Iris pigment epithelial cell (primary cell): ENCODE measurements around the gene TXN2.
"Not testable (repeated sequence)": the region's sequence is repeated elsewhere in the genome, so short reads cannot be mapped to it uniquely, and the experiment has no call there.

ENCODE experiments used
- DNase-seq: peaks from one replicate; pipeline ENCODE4 v3.0.0-alpha.2; 2011; ENCODE audit warnings: low read depth

The TXN2 gene

DNA sequence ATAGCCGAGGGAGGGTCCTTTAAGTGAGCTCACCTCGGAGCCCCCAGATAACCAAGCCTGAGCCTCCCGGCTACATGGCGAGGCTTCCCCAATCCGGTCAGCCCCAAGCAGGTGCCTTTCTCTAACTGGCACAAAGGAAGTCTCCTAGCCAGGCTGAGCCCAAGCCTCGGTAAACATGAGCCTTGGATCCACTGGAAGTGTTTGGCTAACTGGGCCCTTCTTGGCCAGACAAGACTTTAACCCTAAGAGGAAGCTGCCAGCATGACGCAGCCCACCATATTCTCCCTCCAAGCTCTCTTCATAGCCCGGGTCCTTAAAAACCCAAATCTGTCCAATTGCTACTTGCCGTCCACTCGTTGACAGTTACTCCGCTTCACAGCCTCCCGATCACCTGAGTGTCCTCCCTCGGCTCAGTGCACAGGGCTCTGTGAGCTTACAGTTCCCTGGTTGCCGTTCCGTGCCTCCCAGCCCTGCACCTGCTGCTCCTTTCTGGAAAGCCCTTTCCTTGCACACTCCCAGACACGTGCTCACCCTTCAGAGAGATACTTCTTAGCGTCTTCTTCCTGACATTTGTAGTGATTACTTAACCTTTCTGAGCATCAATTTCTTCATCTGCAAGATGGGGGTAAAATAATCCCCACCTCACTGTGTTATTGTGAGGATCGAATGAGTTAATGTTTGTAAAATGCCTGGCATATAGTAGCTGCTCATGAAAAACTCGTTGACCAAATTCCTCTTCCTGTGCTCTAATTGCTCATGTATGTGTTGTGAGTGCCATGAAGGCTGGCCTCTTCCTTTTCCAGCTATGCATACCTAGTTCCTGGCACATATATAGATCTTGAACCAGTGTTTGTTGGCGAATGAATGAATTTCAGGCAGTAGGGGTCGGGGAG, 25.6 kb downstream of the TXN2 start:
- no peak for DNase-seq

DNA sequence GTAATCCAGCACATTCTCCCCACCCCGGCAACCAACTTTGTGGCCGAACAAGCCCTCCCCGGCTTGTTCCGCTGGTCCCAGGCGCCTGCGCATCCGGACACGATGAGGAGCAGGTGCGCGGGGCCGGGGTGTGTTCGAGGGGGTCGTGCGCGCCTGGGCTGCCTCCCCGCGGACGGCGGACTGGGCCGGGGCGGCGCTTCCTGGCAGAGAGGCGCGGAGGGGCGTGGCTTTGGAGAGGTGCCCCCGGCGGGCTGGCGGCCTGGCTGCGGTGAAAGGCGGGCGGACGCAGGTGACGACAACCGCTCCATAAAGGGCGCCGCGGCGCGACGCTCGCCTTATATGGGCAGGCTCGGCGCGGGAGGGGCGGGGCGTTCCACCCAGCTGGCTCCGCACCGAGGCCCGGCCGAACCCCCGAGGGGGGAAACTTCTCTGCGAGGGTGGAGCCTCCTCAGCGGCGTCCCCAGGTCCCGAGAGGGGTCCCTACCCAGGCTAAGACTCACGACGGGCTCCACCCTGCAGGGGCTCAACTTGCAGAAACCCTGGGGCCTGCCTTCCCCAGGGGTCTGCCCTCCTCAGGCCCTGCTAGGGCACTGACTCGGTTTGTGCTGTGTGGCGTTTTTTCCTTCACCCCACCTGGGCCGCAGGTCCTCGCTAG, 26.4 kb downstream of the TXN2 start:
- peak; percentile 87 for DNase-seq

DNA sequence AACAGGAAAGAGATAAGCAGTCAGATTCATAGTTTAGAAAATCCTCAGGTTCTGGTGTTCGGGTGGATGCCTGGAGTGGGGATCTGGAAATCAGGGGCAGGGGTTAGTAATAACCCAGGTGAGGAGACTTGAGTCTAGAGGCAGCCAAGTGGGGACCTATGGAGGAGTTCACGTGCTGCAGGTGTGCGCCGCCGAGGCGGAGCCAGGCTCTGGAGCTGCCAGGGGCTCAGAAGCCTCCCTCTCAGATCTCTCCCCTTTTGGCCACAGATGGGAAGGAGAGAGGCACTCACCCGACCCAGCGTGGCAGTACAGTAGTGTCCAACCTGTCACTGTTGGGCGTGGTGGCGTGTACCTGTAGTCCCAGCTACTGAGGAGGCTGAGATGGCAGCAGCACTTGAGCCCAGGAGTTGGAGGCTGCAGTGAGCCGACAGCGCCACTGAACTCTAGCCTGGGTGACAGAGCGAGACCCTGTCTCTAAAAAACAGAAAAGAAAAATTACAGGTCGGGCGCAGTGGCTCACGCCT, 27.5 kb downstream of the TXN2 start:
- DNase-seq: no peak

DNA sequence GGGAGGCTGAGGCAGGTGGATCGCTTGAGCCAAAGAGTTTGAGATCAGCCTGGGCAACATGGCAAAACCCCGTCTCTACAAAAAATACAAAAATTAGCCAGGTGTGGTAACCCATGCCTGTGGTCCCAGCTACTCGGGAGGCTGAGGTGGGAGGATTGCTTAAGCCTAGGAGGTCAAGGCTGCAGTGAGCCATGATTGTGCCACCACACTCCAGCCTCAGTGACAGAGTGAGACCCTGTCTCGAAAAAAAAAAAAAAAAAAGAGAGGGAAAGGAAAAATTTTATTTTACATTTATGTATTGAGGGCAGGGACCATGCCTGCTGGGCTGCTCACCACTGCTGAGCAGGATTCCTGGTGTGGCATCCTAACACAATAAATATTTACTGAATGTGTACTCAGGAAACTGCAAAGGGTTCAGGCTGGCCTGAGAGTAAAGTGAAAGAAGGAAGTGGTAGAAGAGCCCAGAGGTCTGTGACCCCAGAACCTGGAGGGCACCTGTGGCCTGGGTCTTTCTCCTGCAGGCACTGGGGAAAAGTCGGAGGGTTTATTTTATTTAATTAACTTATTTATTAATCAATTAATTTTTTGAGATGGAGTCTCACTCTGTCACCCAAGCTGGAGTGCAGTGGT, 28.3 kb downstream of the TXN2 start:
- not testable (repeated sequence) for DNase-seq

DNA sequence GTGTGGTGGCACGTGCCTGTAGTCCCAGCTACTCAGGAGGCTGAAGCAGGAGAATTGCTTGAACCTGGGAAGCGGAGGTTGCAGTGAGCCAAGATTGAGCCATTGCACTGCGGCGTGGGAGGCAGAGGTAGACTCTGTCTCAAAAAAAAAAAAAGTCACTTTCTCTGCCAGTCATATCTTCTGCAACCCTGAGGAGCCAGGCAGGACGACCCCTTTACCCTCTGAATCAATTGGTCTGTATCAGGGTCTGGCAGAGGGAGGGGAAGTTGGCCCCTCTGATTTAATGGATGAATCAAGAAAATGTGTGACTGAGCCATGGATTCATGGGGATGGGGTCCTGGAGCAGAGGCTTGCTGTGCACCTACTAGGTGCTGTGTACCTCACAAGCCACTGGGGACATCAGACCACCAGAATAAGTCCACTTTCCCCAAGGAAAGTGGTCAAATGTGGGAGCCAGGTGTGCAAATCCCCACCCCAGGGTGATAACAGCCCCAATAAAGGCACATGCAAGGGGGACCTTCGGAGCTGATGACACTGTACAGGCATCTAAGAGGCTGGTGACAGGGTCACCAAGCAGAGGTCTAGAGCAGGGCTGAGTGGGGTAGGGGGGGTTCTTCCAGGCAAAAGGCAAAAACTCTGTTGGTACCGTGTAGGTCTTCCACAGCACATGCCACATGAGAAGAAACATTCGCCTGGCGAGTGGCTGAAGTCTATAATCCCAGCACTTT, 29.0 kb downstream of the TXN2 start:
- DNase-seq: no peak

DNA sequence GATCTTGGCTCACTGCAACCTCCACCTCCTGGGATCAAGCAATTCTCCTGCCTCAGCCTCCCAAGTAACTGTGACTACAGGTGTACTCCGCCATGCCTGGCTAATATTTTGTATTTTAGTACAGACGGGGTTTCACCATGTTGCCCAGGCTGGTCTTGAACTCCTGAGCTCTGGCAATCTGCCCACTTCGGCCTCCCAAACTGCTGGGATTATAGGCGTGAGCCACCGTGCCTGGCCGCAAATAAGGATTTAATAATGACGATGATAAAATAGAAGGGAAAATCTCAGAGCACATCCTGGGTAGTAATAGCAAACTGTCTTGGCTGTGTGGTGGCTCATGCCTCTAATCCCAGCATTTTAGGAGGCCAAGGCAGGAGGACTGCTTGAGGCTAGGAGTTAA, 30.5 kb downstream of the TXN2 start:
- DNase-seq: not testable (repeated sequence)

DNA sequence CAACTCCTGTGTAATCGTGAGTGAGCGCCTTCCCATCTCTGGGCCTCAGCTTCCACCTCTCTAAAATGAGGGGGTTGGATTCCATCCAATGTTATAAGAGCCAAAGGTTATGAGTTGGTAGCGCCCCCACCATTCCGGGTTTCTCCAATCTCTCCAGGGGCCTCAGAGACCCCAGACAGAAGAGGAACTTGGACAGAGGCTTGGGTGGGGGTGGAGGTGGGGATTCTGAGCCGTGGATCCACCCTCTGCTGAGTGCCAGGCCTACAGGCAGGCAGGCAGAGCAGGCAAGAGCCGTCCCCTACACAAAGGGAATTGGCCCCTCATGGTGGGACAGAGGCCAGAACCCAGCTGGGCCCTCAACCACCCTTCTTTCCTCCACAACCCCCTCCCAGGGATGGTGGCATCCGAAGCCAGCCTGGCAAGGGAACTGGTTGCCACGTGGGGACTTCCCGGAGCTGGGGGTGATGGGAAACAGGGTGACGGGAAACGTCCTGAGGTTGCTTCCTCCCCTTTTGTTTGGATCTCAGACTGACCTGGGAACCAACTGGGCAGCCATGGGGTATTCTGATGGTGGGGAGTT, 31.8 kb downstream of the TXN2 start:
- no peak for DNase-seq

DNA sequence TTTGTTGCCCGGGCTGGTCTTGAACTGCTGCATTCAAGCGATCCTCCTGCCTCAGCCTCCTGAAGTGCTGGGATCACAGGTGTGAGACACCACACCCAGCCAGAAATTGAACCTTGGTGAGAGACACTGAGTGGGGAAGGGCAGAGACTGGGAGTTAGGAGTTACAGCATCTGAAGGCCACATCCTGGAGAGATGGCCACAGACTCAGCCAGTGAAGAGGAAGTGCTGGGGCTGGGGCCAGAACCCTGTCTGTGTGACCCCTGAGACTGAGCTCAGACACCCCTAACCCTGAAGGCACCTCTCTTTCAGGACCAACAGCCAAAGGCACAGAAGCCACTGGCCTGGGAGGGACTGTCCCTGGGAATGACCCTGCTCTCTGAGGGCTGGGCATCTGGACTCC, 33.8 kb downstream of the TXN2 start:
- DNase-seq: no peak

DNA sequence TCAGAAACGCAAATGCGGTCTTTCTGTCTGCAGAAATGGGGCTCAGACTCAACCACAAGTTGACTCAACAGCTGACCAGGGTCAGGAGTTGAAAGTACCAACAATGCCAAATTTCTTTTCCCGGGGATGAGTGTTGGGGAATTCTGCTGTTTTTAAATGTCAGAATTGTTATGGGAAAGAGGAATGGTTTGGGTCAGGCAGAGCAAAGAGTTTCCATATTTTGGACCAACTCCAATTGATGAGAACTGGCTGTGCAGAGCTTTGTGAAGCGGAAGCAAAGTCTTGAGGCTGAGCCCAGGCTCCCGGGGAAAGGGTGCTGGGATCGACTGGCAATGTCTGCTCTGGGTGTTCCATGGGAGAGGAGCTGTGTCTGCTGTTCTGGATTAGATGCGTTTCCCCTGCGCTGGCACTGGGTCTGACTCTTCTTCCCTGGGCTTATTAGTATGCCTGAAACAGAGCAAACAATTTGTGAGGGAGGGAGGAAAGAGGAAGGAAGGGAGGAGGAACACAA, 36.2 kb downstream of the TXN2 start:
- peak; percentile 84 for DNase-seq

DNA sequence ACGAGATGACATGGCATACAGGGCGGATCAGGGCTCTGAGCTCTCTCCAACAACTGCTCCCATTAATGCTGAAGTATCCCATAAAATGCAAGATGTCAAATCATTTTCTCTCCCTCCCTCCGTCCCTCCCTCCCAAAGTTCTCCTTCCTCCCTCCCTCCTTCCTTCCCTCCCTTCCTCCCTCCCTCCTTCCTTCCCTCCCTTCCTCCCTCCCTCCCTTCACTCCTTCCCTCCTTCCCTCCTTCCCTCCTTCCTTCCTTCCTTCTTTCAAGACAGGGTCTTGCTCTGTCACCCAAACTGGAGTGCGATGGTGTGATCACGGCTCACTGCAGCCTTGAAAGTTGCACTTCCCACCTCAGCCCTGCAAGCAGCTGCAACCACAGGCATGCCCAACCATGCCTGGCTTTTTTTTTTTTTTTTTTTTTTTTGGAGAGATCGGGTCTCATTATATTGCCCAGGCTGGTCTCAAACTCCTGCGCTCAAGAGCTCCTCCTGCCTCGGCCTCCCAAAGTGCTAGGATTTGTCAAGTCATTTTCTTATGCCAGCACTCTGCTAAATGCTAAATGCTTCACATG, 38.2 kb downstream of the TXN2 start:
- DNase-seq: no peak

DNA sequence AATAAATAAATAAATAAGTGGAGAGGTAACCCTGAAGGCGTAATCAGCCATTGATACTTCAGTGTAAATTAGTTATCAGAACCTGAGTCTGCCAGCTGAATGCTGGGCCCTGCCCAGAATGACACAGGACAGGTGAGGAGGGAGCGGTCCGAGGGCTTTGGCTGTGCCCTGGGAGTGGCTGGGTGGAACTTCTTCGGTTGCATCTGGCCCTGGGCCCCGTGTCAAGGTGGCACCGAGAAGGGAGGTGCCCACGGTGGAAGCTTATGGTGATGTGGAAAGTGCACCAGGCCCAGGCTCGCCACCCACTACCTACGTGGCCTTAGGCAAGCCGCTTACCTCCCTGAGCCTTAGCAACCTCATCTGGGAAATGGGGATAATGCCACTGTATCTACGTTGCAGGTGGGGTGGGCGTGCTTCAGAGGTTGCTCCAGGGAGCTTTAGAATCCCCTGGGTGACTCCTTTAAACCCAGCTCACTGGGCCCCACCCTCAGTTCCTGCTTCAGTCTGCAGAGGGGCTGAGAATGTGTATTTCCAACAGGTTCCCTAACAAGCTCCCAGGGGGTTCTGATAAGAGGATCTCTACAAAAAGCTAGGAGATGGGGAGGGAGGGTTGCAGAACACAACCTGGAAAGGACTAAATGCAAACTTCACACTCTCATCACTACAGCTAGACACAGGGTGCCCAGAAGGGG, 38.8 kb downstream of the TXN2 start:
- DNase-seq: no peak

DNA sequence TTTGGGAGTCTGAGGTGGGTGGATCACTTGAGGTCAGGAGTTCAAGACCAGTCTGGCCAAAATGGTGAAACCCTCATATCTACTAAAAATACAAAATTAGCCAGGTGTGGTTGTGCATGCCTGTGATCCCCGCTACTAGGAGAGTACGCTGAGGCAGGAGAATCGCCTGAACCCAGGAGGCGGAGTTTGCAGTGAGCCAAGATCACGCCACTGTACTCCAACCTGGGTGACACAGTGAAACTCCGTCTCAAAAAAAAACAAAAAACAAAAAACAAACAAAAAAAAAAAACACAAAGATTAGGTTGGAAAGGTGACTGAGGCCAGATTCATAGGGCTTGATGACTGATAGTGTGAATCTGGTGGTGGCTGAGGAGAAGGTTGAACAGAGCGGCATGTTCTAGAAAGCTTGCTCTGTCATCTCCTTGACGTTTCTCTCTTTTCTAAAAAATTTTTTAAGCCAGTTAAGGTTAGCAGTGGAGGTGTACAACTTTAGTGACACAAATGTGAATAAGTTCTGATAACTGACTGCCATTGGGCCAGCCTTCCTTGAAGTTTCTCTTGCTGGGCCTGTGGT, 40.9 kb downstream of the TXN2 start:
- DNase-seq: no peak

DNA sequence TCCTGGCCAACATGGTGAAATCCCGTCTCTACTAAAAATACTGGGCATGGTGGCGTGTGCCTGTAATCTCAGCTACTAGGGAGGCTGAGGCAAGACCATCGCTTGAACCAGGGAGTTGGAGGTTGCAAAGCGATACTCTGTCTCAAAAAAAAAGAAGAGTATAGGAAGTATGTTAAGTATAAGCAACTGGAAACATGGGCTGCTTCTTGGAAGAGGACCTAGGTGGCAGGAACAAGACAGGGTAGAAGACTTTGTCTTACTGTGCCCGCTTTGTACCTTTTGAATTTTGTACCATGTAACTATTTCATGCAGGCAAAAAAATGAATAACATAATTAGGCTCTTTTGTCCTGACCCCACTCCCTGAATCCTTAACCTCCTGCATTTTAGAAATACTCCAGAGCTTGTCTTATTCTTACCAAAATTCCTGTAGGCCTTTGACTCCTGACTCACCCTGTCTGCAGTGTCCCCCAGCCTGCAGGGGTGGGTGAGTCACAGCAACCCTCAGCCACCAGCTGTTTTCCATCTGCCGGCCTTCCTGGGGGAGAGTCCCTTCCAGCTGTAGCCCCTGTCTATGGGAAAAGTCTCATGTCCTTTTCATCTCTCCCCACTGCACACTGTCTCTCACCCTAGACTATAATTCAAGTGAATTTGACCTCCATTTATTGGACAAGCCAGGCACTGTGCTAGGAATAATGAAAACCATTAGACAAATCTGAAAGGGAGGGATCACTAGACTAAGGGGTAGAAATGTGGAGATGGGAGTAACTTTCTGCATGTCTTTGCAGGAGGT, 41.8 kb downstream of the TXN2 start:
- DNase-seq: peak; percentile 94

DNA sequence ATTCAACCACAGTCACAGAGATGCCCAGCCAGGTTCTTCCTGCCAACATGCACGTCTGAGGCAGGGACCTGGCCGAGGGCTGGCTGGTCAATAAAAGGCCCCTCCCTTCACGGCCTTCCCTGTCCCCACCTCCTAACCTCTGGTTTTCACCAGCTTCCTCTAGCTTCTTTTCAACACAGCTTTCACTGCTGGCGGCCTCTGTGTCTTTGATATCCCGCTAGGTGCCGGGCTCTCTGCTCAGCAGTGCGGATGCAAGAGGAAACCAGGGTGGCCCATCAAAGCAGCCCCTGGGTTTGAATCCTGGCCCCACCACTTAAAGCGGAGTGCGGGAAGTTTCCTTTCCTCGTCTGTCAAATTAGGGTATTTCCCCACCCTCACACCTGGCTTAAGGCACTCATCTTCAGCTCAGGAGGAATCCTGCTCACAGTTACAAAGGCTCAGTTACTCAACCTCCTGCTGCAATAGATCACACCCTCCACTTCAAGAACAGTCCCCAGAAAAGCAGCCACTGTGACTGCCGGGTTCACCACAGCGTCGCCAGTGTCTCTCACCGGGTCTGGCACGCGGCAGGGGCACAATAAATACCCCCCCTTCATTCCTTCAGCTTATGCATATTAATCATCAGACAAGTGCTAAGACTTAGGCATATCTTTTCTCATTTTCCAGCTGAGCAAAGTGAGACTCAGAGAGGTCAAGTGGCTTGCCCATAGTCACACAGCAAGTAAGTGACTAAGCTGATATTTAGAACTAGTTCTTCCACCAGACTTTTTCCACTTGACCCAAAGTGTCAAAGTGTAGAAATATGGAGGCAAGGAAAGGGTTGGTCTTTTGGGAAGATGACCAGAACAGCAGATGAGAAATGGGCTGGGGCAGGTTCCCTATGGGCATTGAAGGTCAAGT, 45.7 kb downstream of the TXN2 start:
- DNase-seq: no peak

DNA sequence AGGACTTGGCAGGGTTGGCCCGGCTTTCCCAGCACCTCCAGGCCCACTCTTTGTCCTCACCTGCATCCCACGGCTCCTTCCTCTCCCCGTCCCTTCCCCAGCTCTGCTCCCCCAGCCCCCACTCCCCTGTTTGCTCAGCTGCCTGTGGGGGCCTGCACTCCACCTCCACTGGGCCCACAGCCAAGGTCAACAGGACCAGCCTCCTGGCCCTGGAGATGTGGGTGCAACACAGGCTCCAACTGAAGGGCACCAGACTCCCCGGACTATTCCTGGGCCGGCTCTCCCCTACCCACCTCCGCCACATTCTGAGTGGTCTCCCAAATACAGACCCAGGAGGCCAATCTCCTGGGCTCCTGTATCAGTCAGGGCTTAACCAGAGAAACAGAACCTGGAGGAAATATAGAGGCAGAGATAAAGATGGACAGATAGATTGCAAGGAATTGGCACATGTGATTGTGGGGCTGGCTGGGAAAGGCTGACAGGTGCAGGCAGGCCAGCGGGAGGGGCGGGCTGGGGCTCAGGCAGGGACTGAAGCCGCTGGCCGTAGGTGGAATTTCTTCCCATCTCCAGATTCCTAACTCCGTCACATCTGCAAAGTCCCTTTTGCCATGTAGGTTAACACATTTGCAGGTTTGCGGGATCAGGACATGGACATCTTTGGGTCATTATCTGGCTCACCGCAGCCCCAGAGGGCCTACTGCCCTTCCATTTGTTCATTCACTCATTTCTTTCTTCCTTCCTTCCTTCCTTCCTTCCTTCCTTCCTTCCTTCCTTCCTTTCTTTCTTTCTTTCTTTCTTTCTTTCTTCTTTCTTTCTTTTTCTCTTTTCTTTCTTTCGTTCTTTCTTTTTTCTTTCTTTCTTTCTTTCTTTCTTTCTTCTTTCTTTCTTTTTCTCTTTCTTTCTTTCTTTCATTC, 47.9 kb downstream of the TXN2 start:
- no peak for DNase-seq

DNA sequence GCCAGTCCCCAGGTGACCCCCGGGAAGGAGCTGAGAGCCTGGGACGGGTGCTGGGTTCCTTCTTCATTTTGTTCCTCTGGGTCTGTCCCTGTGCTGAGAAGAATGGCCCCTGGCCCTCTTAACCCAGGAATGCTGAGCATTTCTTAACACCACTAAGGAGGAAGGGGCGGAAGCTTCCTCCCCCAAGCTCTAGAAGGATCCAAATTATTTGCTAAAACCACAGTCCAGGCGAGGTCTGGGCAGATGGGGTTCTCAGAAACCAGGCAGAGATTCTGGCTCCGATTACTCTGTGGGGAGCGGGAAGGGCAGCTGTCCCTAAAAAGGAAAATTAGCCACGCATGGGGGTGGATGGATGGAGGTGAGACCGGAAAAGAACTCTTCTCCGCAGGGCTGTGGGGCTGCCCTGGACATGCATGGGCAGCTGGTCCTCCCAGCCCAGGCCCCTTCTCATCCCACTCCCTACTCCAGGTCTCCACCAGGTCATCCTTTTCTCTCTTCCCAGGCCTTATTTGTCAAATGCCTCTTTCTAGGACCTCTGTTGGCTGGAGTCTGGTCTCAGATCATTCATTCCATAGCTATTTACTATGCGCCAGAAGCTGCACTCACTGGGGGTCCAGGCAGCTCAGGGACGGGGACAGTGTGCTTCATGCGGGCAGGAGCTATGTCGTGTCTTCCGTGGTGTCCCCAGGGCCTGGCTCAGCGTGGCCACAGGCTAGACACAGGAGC, 48.7 kb downstream of the TXN2 start:
- no peak for DNase-seq

DNA sequence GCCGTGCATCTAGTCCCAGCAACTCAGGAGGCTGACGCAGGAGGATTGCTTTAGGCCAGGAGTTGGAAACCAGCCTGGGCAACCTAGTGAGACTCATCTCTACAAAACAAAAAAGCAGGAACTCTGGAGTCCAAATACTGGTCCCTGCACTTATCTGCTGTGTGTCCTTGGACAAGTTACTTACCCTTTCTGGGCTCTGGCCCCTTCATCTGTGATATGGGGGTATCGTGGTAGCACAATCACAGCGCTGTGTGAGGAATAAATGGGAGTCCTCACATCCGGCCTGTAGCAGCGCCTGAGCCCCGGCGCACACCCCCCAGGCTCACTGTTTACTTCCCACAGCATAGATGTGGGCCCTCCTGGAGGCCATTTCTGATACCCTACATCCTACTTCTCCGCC, 49.5 kb downstream of the TXN2 start:
- DNase-seq: no peak
